Measurements from ENCODE around the gene SUPT6H.
A peak's percentile ranks its signal among the peaks of the same experiment; 100 is the strongest.

Gene SUPT6H

DNA sequence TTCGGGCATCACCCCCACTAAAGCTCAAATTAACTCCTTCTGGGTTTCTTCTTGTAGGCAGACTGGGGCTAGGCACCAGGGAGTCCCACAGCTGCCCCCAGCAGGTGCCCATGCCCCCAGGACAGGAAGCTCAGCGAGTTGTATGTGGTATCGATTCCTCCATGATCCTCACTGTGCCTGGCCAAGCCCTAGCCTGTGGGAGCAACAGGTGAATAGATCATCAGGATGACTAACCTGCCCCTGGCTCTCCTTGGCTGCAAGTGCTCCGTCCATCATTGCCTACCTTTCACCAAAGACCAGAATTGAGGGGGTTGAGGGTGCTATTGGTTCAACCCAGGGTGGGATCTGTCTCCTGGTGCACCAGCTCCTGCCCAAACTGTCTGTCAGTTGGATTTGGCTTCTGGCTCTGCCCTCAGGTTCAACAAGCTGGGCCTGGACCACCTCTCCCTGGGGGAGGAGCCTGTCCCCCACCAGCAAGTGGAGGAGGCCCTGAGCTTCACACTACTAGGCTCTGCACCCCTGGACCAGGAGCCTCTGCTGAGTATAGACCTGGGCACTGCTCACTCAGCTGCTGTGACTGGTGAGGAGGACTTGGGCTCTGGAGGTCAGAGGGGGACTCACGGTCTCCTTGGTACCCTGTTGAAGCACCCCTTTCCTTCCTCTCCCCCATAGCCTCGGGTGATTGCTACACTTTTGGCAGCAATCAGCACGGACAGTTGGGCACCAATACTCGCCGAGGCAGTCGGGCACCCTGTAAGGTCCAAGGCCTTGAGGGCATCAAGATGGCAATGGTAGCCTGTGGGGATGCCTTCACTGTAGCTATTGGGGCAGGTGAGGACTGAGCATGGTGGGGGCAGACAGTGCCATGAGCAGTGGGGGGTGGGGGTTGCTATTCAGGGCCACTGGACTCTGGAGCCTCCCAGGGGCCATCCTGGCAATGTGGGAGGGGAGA is 78.7 kb downstream of the SUPT6H start:
- DNase-seq = no peak

DNA sequence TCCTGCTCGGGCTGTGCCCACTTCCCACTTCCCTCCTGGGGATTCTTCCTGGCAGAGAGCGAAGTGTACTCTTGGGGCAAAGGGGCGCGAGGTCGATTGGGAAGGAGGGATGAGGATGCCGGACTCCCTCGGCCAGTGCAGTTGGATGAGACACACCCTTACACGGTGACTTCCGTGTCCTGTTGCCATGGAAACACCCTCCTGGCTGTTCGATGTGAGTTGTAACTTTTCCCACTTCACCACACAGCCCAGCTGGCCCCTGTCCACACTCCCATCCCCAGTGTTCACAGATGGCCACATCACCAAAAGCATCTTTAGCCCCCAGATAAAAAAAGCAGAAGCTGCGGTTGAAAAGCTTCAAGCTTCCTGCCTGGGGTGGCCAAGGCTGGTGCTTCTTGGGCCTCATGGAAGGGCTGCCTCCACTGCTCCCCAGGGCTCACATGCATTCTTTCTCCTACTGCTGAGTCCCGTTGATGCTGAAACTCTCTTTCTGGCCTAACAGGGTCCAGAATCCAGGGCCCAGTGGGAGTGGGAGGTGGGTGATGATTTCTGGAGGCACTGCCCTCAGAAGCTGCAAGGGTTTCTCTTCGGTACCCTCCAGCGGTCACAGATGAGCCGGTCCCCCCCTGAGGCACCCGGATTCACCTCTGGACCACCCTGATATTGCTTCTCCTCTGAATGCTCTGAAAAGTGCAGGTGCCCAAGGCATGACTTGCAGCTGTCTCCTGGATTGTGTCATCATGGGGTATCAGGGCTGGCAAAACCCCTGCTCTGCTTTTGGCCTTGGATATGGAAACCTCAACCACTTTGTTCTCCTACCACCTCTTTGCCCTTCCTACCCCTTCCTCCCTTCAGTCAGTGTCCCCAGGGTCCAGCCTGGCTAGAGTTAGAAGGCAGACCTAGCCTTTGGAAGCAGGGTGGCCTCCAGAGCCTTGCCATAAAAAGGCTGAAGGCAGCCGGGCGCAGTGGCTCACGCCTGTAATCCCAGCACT is 79.6 kb downstream of the SUPT6H start:
- peak; percentile 51 for DNase-seq

DNA sequence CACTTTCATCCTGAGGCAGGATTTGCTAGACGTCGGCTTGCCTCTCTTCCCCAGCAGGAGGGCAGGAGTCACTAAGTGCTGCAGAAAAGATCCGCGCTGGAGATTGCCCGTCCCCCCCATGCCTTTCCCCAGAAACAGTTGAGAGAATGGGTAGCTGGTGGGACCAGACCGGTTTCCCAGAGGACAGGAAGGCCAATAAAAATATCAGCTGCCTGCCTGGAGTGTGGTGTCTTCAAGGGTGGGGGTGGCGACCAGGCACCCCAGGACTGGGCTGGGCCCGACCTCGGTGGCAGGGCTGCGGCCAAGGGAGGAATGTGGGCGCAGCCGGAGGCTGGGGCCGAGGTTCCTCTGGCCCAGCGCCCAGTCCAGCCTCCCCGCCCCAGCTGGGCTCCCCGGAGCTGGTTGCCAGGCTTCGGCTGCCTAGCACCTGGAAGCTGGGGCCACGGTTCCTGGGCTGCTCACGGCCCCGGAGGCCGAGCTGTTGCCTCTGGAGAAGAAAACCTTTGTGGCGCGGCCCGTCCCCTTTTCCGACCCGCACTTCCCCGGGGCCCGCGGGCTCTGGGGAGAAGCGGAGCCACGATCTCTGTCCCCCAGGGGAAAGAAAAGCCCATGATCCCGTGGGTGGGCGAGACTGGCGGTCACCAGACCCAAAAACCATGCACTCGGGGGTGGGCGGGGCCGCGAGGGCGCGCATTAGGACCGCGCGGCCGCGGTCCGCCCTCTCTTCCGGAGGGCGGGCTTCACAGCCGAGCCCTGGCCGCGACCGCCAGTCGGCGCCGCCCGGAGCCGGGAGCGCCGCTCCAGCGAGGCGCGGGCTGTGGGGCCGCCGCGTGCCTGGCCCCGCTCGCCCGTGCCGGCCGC is 81.5 kb downstream of the SUPT6H start, which contains the start of gene TRAF4:
Gene TRAF4, plus strand, starts transcription at position 769 of the 861 bp plus-strand sequence. CDS start 102 bp downstream, outside the sequence.
- DNase-seq = peak; percentile 52

DNA sequence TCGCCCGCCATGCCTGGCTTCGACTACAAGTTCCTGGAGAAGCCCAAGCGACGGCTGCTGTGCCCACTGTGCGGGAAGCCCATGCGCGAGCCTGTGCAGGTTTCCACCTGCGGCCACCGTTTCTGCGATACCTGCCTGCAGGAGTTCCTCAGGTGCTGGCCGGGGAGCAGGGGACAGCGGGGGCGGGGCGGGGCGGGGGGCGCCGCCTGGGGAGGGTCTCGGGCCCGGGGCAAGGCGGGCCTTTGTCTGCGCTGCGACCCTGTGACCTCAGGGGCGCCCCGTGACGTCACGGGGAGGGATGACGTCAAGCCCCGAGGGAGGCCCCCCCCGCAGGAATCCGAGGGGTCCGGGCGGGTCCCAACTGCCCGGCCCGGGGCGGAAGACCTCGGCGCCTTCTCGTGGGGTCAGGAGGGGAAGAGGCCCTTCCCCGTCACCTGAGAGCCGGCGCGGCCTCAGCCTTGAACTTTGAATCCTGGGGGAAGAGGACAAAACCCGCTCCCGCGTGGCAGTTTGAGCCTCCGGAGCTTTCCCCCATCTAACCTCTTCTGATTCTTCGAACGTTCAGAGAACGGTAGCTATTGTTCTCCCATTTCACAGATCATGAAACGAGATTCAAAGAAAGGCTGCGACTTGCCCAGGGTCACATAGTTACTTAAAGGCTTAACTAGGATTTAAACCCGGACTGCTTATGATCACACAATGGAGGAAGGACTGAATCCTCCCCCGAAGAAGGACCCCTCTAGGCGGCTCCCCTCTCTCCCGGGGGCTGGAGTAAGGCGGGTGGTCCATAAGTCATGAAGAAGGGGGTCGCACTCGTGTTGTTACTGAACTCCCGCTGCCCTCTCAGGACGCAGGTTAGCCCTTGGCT is 82.3 kb downstream of the SUPT6H start:
- peak; percentile 44 for DNase-seq

DNA sequence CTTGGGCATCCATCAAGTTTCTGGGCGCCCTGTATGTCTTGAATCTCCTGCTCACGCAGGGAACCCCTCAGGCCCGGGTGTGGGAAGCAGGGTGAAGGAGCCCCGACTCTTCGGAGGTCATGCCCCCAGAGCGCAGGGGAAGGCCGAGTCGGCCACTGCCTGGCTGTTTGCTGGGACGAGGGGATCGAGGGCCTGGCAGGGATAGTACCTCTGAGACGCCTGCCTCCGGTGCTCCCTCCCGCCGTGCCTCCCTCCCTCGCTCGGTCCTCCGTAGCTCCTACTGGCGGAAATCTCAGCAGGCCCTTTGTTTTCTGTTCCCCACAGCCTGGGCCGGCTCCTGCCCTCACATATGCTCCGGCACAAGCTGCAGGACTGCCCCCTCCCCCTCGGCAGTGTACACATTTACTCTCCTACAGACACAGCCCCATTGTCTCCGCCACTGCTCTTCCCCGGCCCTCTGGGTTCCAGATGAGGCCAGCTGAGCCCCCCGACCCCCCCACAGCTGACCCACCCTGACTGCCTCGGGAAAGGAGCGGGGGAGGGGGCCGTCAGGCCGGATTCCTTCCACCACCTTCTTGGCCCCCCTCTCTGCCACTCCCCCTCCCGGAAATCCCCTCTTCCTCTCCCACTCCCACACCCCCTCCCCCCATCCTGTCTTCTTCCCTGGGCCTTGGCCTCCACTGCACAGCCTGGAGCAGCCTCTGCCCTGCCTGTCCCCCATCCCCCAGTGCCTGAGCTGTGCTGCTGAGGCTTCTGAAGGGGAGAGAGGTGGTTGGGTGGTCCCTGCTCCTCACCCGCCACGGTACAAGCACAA is 83.2 kb downstream of the SUPT6H start:
- DNase-seq = no peak

DNA sequence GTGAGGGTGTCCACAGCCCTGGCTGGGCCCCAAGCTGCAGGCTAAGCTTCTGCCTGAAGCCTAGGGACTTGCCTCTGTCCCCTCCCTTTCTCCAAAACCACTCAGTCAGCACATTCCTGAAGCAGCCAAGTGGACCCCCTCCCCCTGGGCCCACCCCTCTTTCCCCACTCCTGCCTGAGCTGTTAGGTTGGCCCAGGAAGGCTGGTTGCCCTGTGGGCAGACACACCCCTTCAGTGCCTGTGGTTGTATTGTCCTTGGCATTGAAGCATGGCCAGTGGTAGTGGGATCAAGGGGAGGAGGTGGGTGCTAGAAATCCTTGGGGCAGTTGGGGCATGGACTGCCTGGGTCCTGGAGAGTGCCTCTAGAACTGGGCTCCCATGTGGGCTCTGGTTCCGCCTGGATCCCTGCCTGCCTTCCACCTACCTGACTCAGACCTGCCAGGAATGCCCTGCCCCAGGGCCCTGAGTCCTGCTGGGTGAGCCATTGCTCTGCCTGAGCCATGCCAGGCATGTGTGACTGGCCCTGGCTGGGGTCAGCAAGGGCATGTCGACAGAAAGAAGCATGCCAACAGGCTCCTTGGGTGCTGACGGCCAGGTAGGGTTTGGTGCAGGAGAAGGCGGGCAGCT is 83.9 kb downstream of the SUPT6H start:
- DNase-seq = no peak

DNA sequence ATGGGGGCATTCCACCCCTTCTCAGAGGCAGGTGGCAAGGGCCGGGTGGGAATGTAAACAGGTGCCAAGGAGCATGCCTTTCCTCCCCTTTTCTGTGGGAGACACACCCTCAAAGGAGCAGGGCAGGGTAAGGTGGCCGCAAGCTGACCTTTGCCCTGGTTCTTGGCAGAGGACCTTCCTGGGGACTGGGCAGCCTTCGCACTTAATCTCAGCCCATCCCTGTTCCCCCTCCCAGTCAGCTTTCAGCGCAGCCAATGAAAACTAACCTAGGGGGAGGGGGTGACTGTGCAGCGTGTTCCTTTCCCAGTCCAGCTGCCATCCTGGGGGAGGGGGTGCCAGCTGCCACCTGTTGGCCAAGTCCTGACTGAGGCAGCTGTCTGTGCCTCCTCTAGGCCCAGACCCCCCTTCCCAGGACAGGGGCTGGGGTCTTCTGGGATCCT is 84.6 kb downstream of the SUPT6H start:
- DNase-seq = no peak

DNA sequence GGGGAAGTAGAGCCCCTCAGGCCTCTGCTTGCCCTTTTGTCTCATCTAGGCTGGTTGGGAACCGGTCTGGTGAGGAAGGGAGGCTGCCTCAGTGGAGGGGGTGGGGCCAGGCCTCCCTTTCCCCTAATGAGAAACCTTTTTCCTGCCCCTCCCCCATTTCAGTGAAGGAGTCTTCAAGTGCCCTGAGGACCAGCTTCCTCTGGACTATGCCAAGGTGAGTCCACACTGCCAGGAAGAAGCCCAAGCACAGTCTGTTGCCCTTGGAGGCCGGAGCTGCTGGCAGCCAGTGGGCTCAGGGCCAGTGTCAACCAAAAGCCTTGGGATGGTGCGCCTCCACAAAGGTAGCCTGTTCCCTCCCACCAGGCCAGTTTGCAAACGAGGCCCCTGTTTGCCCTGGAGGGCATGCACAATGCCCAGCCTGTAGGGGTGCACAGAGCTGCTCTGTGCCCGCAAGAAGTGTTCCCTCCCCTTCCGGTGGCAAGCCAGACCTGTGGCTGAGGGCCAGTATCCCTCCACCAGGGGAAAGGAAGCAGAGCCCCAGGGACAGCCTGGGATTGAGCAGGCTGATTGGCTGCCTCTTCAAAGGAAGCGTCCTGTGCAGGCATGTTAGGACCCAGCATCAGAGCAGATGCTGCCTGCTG is 85.2 kb downstream of the SUPT6H start:
- no peak for DNase-seq

DNA sequence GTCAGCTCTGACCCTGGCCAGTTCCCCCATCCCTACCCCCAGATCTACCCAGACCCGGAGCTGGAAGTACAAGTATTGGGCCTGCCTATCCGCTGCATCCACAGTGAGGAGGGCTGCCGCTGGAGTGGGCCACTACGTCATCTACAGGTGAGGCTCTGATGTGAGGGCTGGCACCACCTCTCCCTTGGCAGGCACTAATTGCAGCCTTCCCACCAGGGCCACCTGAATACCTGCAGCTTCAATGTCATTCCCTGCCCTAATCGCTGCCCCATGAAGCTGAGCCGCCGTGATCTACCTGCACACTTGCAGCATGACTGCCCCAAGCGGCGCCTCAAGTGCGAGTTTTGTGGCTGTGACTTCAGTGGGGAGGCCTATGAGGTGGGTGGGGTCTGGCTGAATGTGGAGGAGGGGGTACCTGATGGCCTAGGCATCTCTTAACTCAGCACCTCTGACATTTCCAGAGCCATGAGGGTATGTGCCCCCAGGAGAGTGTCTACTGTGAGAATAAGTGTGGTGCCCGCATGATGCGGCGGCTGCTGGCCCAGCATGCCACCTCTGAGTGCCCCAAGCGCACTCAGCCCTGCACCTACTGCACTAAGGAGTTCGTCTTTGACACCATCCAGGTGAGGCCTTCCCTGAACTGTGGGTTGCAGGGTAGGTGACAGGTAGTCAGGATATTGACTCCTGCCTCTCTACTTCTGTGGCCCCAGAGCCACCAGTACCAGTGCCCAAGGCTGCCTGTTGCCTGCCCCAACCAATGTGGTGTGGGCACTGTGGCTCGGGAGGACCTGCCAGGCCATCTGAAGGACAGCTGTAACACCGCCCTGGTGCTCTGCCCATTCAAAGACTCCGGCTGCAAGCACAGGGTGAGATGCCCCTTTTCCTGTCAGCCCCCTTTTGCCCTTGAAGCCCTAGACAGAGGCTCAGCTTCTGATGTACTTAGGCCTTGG is 86.1 kb downstream of the SUPT6H start:
- DNase-seq = no peak

DNA sequence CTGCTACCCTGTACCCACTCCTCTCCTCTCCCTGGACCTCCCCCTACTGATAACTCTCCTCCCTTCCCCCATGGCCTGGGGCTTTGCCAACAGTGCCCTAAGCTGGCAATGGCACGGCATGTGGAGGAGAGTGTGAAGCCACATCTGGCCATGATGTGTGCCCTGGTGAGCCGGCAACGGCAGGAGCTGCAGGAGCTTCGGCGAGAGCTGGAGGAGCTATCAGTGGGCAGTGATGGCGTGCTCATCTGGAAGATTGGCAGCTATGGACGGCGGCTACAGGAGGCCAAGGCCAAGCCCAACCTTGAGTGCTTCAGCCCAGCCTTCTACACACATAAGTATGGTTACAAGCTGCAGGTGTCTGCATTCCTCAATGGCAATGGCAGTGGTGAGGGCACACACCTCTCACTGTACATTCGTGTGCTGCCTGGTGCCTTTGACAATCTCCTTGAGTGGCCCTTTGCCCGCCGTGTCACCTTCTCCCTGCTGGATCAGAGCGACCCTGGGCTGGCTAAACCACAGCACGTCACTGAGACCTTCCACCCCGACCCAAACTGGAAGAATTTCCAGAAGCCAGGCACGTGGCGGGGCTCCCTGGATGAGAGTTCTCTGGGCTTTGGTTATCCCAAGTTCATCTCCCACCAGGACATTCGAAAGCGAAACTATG is 87.0 kb downstream of the SUPT6H start:
- no peak for DNase-seq

DNA sequence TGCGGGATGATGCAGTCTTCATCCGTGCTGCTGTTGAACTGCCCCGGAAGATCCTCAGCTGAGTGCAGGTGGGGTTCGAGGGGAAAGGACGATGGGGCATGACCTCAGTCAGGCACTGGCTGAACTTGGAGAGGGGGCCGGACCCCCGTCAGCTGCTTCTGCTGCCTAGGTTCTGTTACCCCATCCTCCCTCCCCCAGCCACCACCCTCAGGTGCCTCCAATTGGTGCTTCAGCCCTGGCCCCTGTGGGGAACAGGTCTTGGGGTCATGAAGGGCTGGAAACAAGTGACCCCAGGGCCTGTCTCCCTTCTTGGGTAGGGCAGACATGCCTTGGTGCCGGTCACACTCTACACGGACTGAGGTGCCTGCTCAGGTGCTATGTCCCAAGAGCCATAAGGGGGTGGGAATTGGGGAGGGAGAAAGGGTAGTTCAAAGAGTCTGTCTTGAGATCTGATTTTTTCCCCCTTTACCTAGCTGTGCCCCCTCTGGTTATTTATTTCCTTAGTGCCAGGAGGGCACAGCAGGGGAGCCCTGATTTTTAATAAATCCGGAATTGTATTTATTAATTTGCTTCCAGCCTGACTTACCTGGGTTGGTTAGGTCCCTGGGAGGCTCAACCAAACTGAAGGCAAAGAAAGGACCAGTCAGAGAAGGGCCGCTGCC is 87.6 kb downstream of the SUPT6H start:
- no peak for DNase-seq

DNA sequence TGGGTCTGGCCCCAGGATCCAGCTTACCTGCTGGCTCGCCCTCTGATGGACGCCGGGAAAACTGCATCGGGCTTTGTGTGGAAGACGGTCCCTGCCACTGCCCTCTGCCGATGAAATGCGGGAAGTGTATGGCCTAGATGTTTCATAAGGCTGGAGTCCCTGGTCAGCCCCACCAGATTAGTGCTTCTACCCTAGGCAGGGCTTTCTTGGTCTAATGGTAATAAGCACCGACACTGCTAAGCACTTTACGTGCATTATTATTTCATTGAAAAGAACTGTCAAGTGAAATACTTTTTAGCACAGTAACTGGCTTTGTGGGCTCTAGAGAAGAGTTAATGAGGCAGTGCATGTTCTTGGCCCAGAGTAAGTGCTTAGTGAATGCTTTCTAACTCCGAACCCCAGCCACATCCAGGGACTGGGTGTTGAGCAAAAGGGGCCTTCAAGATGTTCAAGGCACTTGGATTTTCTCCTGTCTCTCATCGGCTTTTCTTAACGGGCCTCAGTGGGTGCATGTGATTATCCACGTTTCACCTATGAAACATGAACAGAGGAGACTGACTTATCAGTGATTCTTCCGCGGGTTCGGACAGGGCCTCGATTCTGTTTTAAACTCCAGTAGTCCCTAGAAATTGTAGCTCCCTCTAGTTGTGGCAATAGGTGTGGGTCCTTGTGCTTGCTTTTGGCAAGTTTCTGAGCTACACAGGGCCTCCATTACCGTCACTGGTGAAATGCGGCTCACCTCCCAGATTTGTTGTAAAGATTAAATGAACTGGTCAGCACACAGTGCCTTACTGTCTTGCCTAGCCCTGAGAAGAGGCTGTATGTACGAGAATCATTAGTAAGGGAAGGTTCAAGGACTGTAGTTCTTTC is 88.4 kb downstream of the SUPT6H start:
- DNase-seq = peak; percentile 87

DNA sequence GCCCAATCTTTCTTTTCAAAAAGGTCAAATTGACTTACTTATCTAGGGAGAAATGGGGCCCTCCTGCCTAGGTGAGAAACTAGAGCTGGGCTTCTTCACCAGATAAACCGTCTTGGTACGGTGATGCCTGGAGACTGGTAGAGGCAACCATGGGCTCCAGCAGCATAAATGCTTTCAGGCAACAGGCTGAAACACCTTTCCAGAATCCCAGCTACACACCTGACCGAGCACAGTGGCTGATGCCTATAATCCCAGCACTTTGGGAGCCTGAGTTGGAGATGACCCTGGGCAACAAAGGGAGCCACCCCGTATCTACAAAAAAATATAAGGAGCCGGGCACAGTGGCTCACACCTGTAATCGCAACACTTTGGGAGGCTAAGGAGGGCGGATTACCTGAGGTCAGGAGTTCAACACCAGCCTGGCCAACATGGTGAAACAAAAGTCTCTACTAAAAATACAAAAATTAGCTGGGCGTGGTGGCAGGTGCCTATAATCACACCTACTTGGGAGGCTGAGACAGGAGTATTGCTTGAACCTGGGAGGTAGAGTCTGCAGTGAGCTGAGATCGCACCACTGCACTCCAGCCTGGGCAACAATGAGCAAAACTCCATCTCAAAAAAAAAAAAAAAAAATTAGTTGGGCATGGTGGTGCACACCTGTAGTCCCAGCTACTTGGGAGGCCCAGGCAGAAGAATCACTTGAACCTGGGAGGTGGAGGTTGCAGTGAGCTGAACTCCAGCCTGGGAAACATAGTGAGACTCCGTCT is 89.8 kb downstream of the SUPT6H start:
- no peak for DNase-seq

All from KG1 (cell line).